HG02571 (cell line): ENCODE results near the gene ZIC1.

ENCODE experiments used
- ATAC-seq: cut with Tn5 transposase; IDR thresholded peaks from one replicate; pipeline ENCODE4 v1.9.1; 2021; ENCODE audit warnings: mild to moderate bottlenecking, moderate library complexity; ENCODE audit not compliant: unreplicated experiment

Gene ZIC1

GRCh38 chr3:147409143-147410115 lies at the start of gene ZIC1:
ZIC1 (plus strand) TSS chr3:147409365; CDS start chr3:147410113, 748 bp downstream.
- no peak for ATAC-seq

DNA sequence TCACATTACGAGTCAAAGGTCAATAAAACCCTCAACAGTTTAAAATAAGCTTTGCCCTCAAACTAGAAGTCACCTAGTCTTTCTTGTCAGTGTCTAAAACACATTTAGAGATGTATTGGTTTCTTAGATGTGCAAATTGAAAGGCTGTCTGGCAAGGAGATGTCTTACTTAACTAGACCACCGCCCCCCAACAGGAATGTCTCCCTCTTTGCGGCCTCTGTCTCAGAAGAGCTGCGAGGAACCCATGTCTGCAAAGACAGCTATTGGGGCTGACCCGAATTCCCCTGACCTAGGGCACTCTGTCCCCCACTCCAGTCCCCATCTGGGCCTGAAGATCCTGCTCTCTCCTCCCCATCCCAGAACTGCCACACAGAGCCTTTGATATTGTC lies 49.1 kb upstream of the ZIC1 start:
- ATAC-seq = no peak

DNA sequence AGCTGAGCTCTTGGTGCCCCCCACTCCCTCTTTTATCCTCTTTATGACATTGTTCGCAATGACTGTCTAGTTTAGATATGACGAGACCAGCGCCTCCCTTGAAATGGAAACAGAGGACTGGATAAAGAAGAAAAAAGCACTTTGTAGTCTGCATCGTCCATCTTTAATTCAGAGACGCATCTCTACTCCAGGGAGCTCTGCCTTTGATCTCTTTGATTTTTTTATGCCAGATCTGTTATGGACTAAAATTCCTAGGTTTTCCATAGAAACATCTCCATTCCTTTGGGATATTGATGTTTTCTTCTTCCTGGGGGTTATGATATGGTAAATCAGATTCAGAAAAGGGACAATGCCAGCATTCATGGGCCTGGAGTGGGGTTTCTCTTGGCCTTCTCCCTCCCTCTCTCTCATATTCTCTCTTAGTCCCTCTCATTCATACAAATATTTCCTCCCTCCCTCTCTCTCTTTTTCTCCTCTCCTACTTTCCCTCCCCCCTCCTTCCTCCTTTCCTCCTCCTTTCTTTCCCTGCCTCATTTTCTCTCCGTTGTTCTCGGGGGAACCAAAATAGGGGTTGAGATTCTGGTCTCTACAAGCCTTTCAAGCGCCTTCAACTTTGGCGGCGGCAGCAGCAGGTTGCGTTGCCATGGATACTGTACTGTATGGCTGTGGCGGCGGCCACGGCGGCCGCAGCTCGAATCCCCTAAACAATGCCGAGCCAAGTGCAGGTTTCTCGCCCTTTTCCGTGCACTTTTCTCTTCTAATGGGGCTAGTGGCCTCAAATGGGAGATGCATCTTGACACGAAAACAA lies 48.3 kb upstream of the ZIC1 start:
- no peak for ATAC-seq

GRCh38 chr3:147361454-147362420 lies 47.4 kb upstream of the ZIC1 start:
- no peak for ATAC-seq

DNA sequence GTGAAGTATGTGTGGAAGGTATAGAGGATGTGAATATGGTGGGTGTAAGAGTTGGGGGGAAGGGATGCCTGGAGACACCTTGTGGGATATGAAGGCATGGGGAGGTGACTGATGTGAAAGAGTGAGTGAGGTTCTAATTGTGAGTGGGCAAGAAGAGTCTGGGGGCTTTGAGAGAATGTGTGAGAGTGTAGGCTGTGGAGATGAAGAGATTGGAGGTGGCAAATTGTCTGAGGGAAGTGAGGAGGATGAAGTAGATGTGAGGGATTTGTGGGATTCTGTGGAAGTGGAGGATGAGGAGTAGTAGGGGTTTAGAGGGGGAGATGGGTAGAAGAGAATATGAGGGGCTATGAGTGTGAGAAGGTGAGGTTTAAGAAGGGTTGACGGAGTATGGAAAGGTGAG lies 44.4 kb upstream of the ZIC1 start:
- no peak for ATAC-seq

GRCh38 chr3:147365196-147366115 lies 43.7 kb upstream of the ZIC1 start:
- ATAC-seq = no peak

- ATAC-seq = no peak
Measured at GRCh38 chr3:147367676-147368075, 41.5 kb upstream of the ZIC1 start.

- no peak for ATAC-seq
Measured at GRCh38 chr3:147368151-147368550, 41.0 kb upstream of the ZIC1 start.

DNA sequence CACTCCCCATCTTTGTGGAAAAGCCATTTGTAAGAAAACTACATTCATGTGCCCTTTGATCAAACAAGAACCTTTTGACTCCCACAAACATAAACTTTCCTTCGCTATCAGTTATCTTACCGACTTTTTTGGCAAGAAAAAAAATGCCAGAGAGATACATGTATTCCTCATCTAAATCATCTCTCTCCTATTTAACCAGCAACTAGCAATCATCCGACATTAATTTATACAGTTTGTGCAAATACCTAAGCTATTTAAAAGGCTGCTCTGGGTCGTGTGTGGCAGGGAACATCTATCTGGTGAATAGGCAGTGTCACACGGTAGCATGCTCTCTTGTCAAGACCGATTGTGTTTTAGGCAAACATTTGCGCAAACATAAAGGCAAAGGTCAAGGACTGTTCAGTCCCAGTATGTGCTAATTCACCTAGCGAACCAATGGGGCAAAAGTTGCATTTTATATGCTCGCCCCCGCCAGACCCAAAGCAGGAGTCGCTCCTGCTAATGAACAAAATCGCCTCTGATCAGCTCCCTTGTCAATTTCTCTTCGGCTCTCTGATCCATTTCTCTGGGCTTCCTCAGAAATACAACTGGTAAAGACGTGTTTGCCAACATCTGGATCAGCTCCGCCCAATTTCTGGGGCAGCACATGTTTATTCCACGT lies 40.5 kb upstream of the ZIC1 start:
- ATAC-seq = no peak

DNA sequence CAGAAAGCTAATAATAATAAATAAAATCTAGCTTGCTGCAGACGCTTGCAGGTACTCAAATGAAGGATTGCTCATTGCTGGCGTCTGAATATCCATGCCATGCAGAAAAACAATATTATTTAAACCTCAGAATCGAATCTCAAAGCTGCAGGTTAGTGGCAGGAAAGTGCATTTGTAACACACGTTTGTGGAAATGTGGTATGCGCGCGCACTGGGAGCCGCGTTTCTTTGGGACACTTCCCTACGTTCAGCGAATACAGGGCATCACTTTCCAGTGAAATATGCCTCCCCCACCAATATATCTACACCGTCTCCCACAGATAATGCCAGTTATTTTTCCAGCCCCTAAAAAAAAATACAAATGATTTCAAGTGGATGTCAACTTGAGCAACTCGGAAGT lies 39.9 kb upstream of the ZIC1 start:
- no peak for ATAC-seq

DNA sequence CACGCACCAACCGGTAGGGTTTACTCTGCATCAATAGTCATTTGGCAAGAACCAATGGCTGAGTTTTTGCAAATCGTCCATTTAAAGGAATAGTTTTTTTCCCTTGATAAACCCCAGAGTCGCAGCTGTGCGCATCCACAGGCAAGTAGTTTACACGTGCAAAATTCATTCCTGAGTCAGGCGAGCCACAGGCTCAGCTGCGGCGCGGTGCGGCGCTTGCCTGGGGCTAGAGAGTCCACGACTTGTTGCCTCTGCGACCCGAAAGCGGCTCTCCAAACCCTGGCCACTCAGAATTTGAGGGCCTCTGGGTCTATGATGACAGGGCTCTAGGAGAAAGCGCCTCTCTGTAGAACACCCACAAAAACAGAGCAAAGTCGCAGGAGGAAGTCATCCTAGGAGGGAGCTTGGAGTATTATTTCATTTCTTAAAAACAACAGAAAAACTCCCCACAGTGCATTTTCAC lies 39.5 kb upstream of the ZIC1 start:
- no peak for ATAC-seq

- ATAC-seq = no peak
Measured at GRCh38 chr3:147370349-147370748, 38.8 kb upstream of the ZIC1 start.

- ATAC-seq = no peak
Measured at GRCh38 chr3:147371140-147371539, 38.0 kb upstream of the ZIC1 start.

- no peak for ATAC-seq
Measured at GRCh38 chr3:147371771-147372340, 37.3 kb upstream of the ZIC1 start.

DNA sequence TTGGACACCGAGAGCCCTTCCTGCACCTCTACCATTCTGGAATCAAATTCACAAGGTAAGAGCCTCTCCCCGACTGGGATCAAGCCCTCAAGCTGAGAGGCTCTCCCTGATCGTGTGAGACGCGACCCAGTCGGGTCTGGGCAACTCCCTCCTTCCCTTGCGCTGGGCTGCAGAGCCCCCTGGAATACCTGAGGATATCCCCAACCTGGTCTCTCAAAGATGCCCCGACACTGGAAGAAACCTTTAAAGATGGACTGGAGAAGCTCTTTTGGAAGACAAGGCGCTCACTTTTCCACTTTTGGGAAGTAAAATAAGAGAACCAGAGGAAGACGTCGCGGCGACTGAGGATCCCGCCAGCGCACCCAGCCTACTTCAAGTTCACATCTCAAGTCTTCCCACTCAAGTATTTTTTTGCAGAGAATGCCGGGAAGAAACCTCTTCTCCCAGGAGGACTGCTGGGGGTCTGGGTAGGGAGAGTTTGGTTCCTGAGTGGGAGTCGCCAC lies 36.6 kb upstream of the ZIC1 start:
- ATAC-seq = no peak

DNA sequence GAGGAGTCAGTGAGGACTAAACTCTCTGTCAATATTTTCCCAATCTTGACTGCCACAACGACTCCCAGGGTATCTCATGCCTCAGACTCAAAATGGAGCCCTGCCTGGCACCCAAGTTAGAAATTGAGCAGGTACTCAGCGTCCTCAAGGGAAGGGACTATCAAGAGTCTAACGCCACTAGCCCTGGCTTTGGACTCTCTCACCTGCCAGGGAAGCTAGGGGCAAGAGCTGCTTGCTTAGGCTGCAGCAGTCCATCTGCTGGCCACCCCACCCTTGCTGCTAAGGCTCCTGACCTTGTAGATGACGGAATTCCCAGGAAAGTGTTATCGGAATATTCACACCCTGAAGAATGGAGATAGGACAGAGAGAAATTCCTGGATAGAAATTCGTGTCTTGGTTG lies 35.9 kb upstream of the ZIC1 start:
- no peak for ATAC-seq

DNA sequence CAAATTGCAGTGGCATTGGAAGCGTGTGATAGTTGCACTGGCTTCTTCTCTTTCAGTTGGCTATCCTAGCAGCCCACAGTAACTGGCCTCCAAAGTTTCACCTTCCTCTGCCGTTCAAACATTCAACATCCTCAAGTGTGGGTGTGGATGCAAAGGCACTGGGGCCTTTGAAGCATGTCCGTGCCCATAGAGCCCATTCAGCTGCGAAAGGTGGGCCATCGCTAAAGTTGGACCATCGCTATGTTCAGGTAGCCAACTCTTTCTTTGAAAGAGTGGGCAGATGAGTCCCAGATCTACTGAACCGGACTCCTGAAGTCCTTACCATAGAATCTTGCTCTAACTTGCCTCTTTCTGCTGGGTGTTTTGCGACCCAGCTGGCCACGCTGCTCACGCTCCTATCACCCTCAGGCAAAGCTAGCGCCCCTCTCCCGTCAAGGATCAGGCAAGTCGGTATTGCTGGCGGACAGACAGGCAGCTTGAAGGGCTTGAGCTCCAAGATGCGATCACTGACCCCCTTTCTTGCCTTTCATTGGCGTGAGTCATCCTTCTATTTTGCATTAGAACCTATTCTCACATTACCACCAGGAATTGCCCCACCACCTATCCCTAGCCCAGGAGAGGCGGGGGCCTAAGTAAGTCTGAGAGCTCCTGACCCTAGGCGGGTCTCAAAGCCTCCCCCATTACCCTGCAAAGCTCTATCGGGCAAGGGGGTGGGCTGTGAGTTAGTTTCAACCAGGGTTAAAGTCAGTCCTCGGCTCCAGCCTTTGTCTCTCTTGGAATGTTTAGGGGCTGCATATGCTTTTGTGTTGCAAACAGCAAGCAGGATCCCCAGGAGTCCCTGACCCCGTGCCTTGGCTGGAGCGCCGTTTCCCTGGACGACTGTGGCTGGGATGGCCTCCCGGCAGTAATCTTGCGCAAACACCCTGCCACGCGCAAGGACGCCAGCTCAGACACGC lies 31.5 kb upstream of the ZIC1 start:
- ATAC-seq = no peak
